NK-92 (cell line): ENCODE data around the gene CITED1.

ENCODE experiments used
- DNase-seq: peaks from one replicate; lab custom pipeline; 2025; ENCODE audit not compliant: unreplicated experiment; lab: John Stamatoyannopoulos, UW

Gene CITED1

GRCh38 chrX:72271812-72272211, 33.9 kb downstream of the CITED1 start:
- DNase-seq, result no peak

GRCh38 chrX:72271091-72271788, 34.5 kb downstream of the CITED1 start:
- no peak for DNase-seq

- DNase-seq, result no peak
These were observed 35.3 kb downstream of the CITED1 start for GRCh38 chrX:72270316-72270866.

- no peak for DNase-seq
These were observed 36.0 kb downstream of the CITED1 start for GRCh38 chrX:72269671-72270251.

GRCh38 chrX:72268597-72269365, 36.9 kb downstream of the CITED1 start:
- DNase-seq, result no peak

GRCh38 chrX:72265263-72265662, 40.5 kb downstream of the CITED1 start:
- no peak for DNase-seq

GRCh38 chrX:72262077-72262476, 43.6 kb downstream of the CITED1 start:
- DNase-seq, result no peak

GRCh38 chrX:72260448-72260847, 45.3 kb downstream of the CITED1 start:
- no peak for DNase-seq

GRCh38 chrX:72258174-72258573, 47.5 kb downstream of the CITED1 start:
- DNase-seq, result no peak

- DNase-seq, result no peak
These were observed 49.9 kb downstream of the CITED1 start for GRCh38 chrX:72255864-72256263.

- no peak for DNase-seq
These were observed 50.3 kb downstream of the CITED1 start for GRCh38 chrX:72255445-72255844.

- no peak for DNase-seq
These were observed 50.9 kb downstream of the CITED1 start for GRCh38 chrX:72254816-72255215.

- no peak for DNase-seq
These were observed 52.0 kb downstream of the CITED1 start for GRCh38 chrX:72253686-72254085.
